GM19240 (cell line): ENCODE data around the gene ABO.
"Not testable (repeated sequence)": the region's sequence is repeated elsewhere in the genome, so short reads cannot be mapped to it uniquely, and the experiment has no call there.

Source experiments
- DNase-seq: peaks from one replicate; pipeline ENCODE4 v3.0.0; 2011; ENCODE audit warnings: low spot score; ENCODE audit not compliant: insufficient read length

Gene ABO

GRCh38 chr9:133205996-133206931 is 68.7 kb downstream of the ABO start:
- DNase-seq: no peak

- not testable (repeated sequence) for DNase-seq
Observed at GRCh38 chr9:133205481-133205887, 69.5 kb downstream of the ABO start.
